Stimulated activated CD8-positive, alpha-beta memory T cell treated with anti-CD3 and anti-CD28 coated beads, Interleukin-4, amount 100 ng/mL, for 4 hours (primary cell): ENCODE data around the gene LGALS7.
"Not testable (repeated sequence)": the region's sequence is repeated elsewhere in the genome, so short reads cannot be mapped to it uniquely, and the experiment has no call there.

Source experiments
- DNase-seq, 2 donors: peaks; one replicate each; pipeline ENCODE4 v3.0.0-alpha.2; 2020; ENCODE audit warnings: low read depth in 2 of 2, low spot score in 1 of 2

The LGALS7 gene

GRCh38 chr19:38800577-38801347, 27.4 kb upstream of the LGALS7 start:
- no peak for DNase-seq

- DNase-seq, result no peak
These were observed 25.8 kb upstream of the LGALS7 start for GRCh38 chr19:38799104-38799503.

- DNase-seq, result not testable (repeated sequence)
These were observed 24.5 kb upstream of the LGALS7 start for GRCh38 chr19:38797781-38798180.

- no peak for DNase-seq
These were observed 22.8 kb upstream of the LGALS7 start for GRCh38 chr19:38796154-38796553.

GRCh38 chr19:38795549-38795948, 22.2 kb upstream of the LGALS7 start:
- no peak for DNase-seq

- DNase-seq, result no peak
These were observed 20.4 kb upstream of the LGALS7 start for GRCh38 chr19:38793671-38794070.

- DNase-seq, result no peak
These were observed 19.9 kb upstream of the LGALS7 start for GRCh38 chr19:38793177-38793576.

GRCh38 chr19:38792250-38793111, 19.2 kb upstream of the LGALS7 start:
- DNase-seq, result no peak

- DNase-seq, result not testable (repeated sequence)
These were observed 18.2 kb upstream of the LGALS7 start for GRCh38 chr19:38791451-38792064.

GRCh38 chr19:38790507-38791403, 17.4 kb upstream of the LGALS7 start:
- DNase-seq, result not testable (repeated sequence)

- DNase-seq, result no peak
These were observed 15.3 kb upstream of the LGALS7 start, which contains the start of gene LGALS7B for GRCh38 chr19:38788478-38789243. TSS of gene LGALS7B (plus strand) at chr19:38789200. CDS start at chr19:38789227, 27 bp downstream.

- no peak for DNase-seq
These were observed 13.4 kb upstream of the LGALS7 start for GRCh38 chr19:38786572-38787265.

- not testable (repeated sequence) for DNase-seq
These were observed 12.7 kb upstream of the LGALS7 start for GRCh38 chr19:38786061-38786460.

- DNase-seq, result no peak
These were observed 11.9 kb upstream of the LGALS7 start for GRCh38 chr19:38785187-38785699.

GRCh38 chr19:38784224-38784623, 10.9 kb upstream of the LGALS7 start:
- no peak for DNase-seq

GRCh38 chr19:38782212-38782611, 8.9 kb upstream of the LGALS7 start:
- not testable (repeated sequence) for DNase-seq

- DNase-seq, result no peak
These were observed 7.7 kb upstream of the LGALS7 start for GRCh38 chr19:38781058-38781457.

GRCh38 chr19:38780443-38780842, 7.1 kb upstream of the LGALS7 start:
- no peak for DNase-seq

GRCh38 chr19:38778733-38779132, 5.4 kb upstream of the LGALS7 start:
- DNase-seq, result no peak
